SKM-1 (cell line): ENCODE data around the gene GPALPP1.
"Not testable (repeated sequence)": the region's sequence is repeated elsewhere in the genome, so short reads cannot be mapped to it uniquely, and the experiment has no call there.

Experiments
- DNase-seq: peaks from one replicate; lab custom pipeline; 2025; ENCODE audit not compliant: unreplicated experiment; lab: John Stamatoyannopoulos, UW

GPALPP1 gene

GRCh38 chr13:45004096-45004495 lies 14.8 kb downstream of the GPALPP1 start:
- DNase-seq = no peak

- DNase-seq = no peak
These were observed 17.9 kb downstream of the GPALPP1 start for GRCh38 chr13:45007225-45007624.

DNA sequence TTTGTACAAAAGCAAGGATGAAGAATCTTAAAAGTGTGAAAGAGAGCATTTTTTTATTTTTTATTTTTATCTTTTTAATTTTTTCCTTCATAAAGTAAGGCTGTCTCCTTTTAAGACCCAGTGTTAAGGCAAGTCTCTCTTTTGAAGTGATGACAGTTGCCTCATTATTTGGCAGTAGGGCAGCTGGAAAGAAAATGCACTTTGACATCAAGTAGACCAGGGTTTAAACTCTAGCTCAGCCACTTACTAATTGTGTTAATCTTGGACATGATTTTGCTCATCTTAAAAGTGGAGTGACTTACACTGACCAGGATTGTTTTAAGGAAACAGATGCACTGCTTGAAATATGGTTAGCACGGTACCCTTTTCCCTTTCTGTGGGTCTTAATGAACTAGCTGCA lies 18.5 kb downstream of the GPALPP1 start:
- DNase-seq = no peak

GRCh38 chr13:45011198-45011597 lies 21.9 kb downstream of the GPALPP1 start:
- DNase-seq = no peak

- DNase-seq = no peak
These were observed 26.0 kb downstream of the GPALPP1 start for GRCh38 chr13:45015300-45015699.

GRCh38 chr13:45016792-45017425 lies 27.6 kb downstream of the GPALPP1 start:
- no peak for DNase-seq

DNA sequence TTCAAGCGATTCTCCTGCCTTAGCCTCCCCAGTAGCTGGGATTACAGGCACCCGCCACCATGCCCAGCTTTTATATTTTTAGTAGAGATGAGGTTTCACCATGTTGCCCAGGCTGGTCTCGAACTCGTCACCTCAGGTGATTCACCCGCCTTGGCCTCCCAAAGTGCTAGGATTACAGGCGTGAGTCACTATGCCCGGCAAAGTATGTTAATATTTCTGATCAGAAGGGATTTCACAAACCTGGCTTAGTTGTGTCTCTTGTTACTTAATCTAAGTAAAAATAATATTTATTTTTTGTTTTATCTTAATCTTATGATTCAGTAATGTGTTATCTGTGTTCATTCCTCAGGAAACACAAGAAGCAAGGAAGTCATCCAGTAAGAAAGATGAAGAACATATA lies 30.6 kb downstream of the GPALPP1 start:
- not testable (repeated sequence) for DNase-seq

DNA sequence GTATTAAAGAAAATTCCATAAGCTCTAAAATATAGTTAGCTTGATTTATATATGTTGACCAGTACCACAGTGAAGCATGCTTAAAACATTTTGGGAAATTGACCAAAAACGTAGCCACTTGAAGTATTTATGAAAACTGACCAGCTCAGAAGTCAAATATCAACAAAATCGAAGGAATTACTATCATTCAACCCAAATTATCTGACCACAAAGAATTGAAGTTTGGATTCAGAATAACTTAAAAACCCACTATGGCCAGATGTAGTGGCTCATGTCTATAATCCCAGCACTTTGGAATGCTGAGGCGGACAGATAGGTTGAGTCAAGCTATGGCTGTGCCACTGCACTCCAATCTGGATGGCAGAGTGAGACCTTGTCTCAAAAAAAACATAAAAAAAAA lies 31.9 kb downstream of the GPALPP1 start:
- DNase-seq = no peak

DNA sequence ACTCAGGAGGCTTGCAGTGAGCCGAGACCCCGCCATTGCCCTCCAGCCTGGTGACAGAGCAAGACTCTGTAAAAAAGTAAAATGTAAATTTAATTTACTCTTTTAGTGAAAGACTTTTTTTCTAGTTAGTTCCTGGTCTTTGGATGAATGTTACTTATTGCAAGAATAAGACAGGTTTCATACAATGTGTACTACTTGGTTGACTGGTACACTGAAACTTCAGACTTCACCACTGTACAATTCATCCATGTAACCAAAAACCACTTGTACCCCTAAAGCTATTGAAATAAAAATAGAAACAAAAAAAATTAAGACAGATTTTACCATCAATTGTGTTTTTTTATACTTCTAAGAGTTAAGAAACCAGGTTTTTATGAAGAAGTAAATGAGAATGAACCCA lies 35.5 kb downstream of the GPALPP1 start:
- no peak for DNase-seq

GRCh38 chr13:45034342-45034741 lies 45.0 kb downstream of the GPALPP1 start:
- DNase-seq = no peak

DNA sequence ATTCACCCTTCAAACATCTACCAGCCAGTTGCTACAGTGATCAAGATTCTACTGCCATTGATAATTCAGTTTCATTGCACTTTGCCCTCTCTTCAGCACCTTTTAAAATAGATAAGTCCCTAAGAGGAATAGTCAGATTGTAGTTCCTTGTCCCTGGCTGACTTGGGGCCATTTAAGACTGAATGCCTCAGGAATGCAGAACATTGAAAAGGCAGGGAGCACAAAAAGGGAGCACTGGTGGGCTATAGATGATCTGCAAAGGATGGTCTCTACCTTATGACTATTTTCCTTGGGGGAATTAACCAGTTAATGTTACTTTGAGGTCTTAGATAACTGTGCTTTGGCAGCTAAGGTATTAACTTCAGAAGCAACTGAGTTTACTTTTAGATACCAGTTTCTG lies 46.9 kb downstream of the GPALPP1 start:
- no peak for DNase-seq

- no peak for DNase-seq
These were observed 50.8 kb downstream of the GPALPP1 start for GRCh38 chr13:45040173-45040572.

DNA sequence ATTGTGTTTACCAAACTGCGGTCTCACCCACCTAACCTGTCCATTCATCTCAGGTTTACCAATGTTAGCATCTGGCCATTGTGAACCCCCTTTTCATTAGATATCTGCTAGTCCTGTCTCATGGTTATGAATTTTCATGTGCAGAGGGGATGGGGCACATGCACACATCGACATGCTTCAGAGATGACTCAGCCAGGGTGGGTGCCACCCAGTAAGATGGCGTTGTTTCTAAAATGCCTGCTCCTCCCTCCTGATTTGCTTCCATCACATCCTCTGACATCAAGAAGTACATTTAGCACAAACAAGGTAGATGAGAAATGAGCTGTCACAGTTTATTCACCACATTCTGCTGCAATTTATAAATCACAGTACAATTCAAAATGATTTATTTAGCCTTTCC lies 51.3 kb downstream of the GPALPP1 start:
- DNase-seq = no peak

- DNase-seq = no peak
These were observed 53.2 kb downstream of the GPALPP1 start for GRCh38 chr13:45042539-45042938.

DNA sequence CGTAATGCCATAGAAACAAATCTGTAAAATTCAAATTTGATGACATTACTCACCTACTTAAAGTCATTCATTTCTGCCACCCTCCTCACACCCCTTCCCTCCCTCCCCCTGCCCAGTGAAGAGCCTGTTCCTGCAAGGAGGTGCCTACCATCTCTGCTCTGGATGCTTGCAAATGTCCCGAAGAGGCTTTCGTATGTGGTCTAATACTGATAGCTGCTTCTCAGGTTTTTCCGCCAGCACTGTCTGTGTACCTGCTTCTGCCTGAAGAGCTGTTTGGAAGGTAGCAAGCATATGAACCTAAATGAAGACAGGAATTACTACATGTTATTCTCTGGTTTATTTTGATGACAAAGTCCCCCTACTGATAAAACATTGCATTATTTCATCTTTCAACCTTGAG lies 57.1 kb downstream of the GPALPP1 start:
- DNase-seq = no peak

GRCh38 chr13:45047394-45048310 lies 58.3 kb downstream of the GPALPP1 start:
- peak; percentile 59 for DNase-seq

DNA sequence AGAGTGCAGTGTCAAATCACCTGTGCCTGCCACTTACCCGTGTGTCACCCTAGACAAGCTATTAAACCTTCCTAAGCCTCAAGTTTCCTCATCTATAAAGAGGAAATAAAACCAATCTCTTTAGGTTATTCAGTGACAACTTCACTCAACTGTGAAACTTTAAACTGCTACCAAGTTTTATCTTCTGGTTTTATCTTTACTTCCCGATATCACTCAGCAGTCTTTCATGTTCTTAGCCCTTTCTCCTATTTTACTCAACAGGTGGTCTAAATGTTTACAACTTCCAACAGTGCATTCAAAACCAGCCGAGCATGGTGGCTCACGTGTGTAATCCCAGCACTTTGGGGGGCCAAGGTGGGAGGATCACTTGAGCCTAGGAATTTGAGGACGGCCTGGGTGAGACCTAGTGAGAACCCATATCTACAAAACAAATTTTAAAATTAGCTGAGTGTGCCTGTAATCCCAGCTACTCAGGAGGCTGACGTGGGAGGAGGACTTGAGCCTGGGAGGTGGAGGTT lies 59.6 kb downstream of the GPALPP1 start:
- DNase-seq = no peak

DNA sequence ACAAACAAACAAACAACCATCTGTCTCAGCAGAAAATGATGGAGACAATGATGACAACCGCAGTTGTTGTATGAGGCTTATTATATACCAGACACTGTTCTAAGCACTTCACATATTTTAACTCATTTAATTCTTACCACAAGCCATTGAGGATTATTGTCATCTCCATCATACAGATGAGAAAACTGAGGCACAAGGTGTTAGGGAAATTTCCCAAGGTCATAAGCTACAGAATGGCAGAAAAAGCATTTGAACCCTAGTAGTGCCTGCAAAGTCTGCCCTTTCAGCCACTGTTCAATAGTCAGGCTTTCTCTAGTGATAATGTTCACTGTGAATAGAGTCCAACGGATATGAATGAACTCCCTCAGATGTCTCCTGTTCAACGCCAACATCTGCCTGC lies 60.1 kb downstream of the GPALPP1 start:
- no peak for DNase-seq

DNA sequence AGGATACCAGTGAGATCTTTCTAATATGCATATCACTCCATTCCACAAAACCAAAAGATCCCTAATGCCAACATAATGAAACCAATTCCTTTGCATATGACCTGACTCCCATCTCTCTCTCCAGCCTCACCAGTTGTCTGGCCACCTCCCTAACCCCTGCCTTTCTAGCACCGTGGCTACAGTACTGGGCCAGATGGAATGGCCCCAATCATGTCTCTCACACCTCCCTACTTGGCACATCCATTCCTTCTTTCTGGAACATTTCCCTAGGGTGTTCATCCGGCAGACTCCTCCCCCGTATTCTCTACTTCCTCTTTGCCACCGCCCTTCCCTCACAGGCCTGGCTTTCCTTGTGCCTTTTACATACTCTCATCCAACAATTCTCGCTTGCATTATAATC lies 62.0 kb downstream of the GPALPP1 start:
- no peak for DNase-seq

- DNase-seq = no peak
These were observed 66.0 kb downstream of the GPALPP1 start for GRCh38 chr13:45055198-45055901.

DNA sequence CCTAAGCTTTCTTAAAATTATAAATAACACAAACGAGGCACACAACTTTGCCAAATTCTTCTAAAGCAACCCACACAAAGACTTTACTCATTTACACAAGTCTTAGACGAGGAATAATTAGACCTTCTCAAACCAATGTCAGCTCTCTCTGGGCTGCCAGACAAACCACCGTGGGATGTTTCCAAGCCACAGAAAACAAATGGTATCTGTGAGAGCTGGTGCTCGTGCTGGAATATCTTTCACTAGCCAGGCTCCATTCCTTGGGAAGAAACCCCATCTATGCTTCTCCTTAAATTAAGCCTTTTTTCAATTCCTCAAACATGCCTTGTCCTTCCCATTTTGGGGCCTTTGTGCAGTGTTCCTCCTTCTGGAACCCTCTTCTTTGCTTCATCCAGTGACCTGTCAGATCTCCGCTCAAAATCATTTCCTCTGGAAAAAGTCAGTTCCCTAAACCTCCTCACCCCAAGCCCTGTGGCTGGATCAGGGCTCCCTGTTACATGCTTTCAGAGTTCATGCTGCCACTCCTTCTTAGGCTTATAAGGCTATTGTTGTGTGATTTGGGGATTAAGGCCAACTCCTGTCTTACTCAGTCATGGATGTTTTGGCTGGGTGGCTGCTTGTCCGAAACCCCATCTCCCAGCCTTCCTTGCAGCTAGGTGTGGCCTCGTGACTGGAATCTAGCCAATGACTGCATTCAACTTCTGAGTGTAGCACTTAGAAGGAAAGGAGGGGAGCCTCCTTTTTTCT lies 66.7 kb downstream of the GPALPP1 start:
- DNase-seq = no peak
